NCI-H1048 (cell line): ENCODE results near the gene EYS.
A peak's percentile ranks its signal among the peaks of the same experiment; 100 is the strongest.
"Not testable (repeated sequence)": the region's sequence is repeated elsewhere in the genome, so short reads cannot be mapped to it uniquely, and the experiment has no call there.

Source experiments
- DNase-seq: peaks from one replicate; lab custom pipeline; 2025; lab: John Stamatoyannopoulos, UW

EYS gene

GRCh38 chr6:64299176-64299575 lies 1407.8 kb downstream of the EYS start:
- no peak for DNase-seq

- DNase-seq: no peak
Observed at GRCh38 chr6:64294034-64294433, 1413.0 kb downstream of the EYS start.

GRCh38 chr6:64293298-64293697 lies 1413.7 kb downstream of the EYS start:
- DNase-seq: no peak

- DNase-seq: no peak
Observed at GRCh38 chr6:64290867-64291266, 1416.2 kb downstream of the EYS start.

GRCh38 chr6:64289931-64290330 lies 1417.1 kb downstream of the EYS start:
- no peak for DNase-seq

- DNase-seq: no peak
Observed at GRCh38 chr6:64288351-64288750, 1418.7 kb downstream of the EYS start.

GRCh38 chr6:64281167-64281566 lies 1425.9 kb downstream of the EYS start:
- DNase-seq: no peak

GRCh38 chr6:64280569-64280968 lies 1426.5 kb downstream of the EYS start:
- peak; percentile 1 for DNase-seq

GRCh38 chr6:64270083-64270482 lies 1436.9 kb downstream of the EYS start:
- no peak for DNase-seq

- no peak for DNase-seq
Observed at GRCh38 chr6:64266351-64266821, 1440.6 kb downstream of the EYS start.

- no peak for DNase-seq
Observed at GRCh38 chr6:64263778-64264177, 1443.2 kb downstream of the EYS start.

- DNase-seq: no peak
Observed at GRCh38 chr6:64259372-64259771, 1447.7 kb downstream of the EYS start.

GRCh38 chr6:64258752-64259151 lies 1448.3 kb downstream of the EYS start:
- no peak for DNase-seq

GRCh38 chr6:64258302-64258701 lies 1448.7 kb downstream of the EYS start:
- no peak for DNase-seq

GRCh38 chr6:64257586-64257985 lies 1449.4 kb downstream of the EYS start:
- DNase-seq: no peak

- DNase-seq: no peak
Observed at GRCh38 chr6:64256483-64256882, 1450.5 kb downstream of the EYS start.

- no peak for DNase-seq
Observed at GRCh38 chr6:64255000-64255399, 1452.0 kb downstream of the EYS start.

- DNase-seq: no peak
Observed at GRCh38 chr6:64254558-64254957, 1452.5 kb downstream of the EYS start.

- DNase-seq: no peak
Observed at GRCh38 chr6:64252256-64252655, 1454.8 kb downstream of the EYS start.

- no peak for DNase-seq
Observed at GRCh38 chr6:64250126-64250525, 1456.9 kb downstream of the EYS start.

GRCh38 chr6:64249115-64249514 lies 1457.9 kb downstream of the EYS start:
- no peak for DNase-seq

- DNase-seq: no peak
Observed at GRCh38 chr6:64243618-64244017, 1463.4 kb downstream of the EYS start.

- not testable (repeated sequence) for DNase-seq
Observed at GRCh38 chr6:64238908-64239307, 1468.1 kb downstream of the EYS start.

GRCh38 chr6:64238071-64238470 lies 1469.0 kb downstream of the EYS start:
- DNase-seq: no peak

- no peak for DNase-seq
Observed at GRCh38 chr6:64233746-64234145, 1473.3 kb downstream of the EYS start.
